ENCODE measurements around the gene KDM2B. TPM values are rescaled to one million over a fixed set of nuclear protein-coding genes. Genes with fewer than 3 reads are reported as not detected.
A peak's percentile ranks its signal among the peaks of the same experiment; 100 is the strongest.

KDM2B gene
- total RNA-seq, 8 experiments from 2014 or later = 20.6 to 42.8 (median 30.7) TPM

GRCh38 chr12:121530600-121531355, 50.0 kb downstream of the KDM2B start:
- Histone ChIP-seq H3K4me1 (replicated peaks in 1 of 2) (peaks cover 10 to 22% of the 10 kb centered on the region in 2 donors), H3K4me3 (no peak overlapping the region), H3K27ac (peak overlapping the region in 1 of 2 donors; percentile 51)
- WGBS, 10 experiments = 48 to 100% (median 80%) methylated on average over 1 to 5 of the region's 6 CpGs; no CpG with 5 or more reads in 3 of the 10 experiments
- in situ Hi-C loops (cut with MboI; ENCODE audit: low pct_unique_long_range_greater_than_20kb in 2 of 9, low sequenced_read_pairs in 9 of 9, unreplicated experiment in 9 of 9) = no loop called here
- peak; percentile 64 to 97 (median 88) for ATAC-seq (replicated peaks in 6 of 8)

GRCh38 chr12:121529184-121529583, 51.6 kb downstream of the KDM2B start:
- Histone ChIP-seq H3K4me1 (replicated peaks in 1 of 2) (peaks cover 9 to 20% of the 10 kb centered on the region in 2 donors), H3K4me3 (no peak overlapping the region), H3K27ac (no peak overlapping the region)
- 91 to 100% (median 97%) methylated on average over 1 to 5 of the region's 7 CpGs; no CpG with 5 or more reads in 3 of the 10 experiments for WGBS, 10 experiments
- in situ Hi-C loops (cut with MboI; ENCODE audit: low pct_unique_long_range_greater_than_20kb in 2 of 9, low sequenced_read_pairs in 9 of 9, unreplicated experiment in 9 of 9) = no loop called here
- ATAC-seq (replicated peaks in 6 of 8) = no peak

GRCh38 chr12:121525411-121525810, 55.4 kb downstream of the KDM2B start:
- H3K27ac ChIP-seq = no peak overlapping the region

GRCh38 chr12:121524196-121524916, 56.5 kb downstream of the KDM2B start:
- H3K4me3 ChIP-seq = no peak overlapping the region
- ATAC-seq (replicated peaks in 6 of 8) = peak in 5 of 8 experiments; percentile 81 to 88 (median 85)

More at GRCh38 chr12:121525411-121525810, 55.4 kb downstream of the KDM2B start:
- Histone ChIP-seq H3K4me3 (no peak overlapping the region), H3K4me1 (replicated peaks in 1 of 2) (peaks cover 19 to 25% of the 10 kb centered on the region in 2 donors)
- in situ Hi-C loops (cut with MboI; ENCODE audit: low pct_unique_long_range_greater_than_20kb in 2 of 9, low sequenced_read_pairs in 9 of 9, unreplicated experiment in 9 of 9) = no loop called here
- WGBS, 10 experiments = 89 to 100% (median 99%) methylated on average over 1 to 6 of the region's 8 CpGs; no CpG with 5 or more reads in 4 of the 10 experiments
- ATAC-seq (replicated peaks in 6 of 8) = no peak

GRCh38 chr12:121523741-121524140, 57.1 kb downstream of the KDM2B start:
- Histone ChIP-seq H3K4me3 (no peak overlapping the region), H3K4me1 (replicated peaks in 1 of 2) (peaks cover 19 to 23% of the 10 kb centered on the region in 2 donors), H3K27ac (peak overlapping the region in 1 of 2 donors; percentile 86)
- in situ Hi-C loops (cut with MboI; ENCODE audit: low pct_unique_long_range_greater_than_20kb in 2 of 9, low sequenced_read_pairs in 9 of 9, unreplicated experiment in 9 of 9) = no loop called here
- peak in 3 of 8 experiments; percentile 6 to 29 (median 9) for ATAC-seq (replicated peaks in 6 of 8)
- 62 to 91% (median 80%) methylated on average over 1 to 6 of the region's 16 CpGs; no CpG with 5 or more reads in 4 of the 10 experiments for WGBS, 10 experiments

More at GRCh38 chr12:121524196-121524916, 56.5 kb downstream of the KDM2B start:
- H3K27ac ChIP-seq = peak overlapping the region; percentile 73 to 86
- WGBS, 10 experiments = 41 to 100% (median 80%) methylated on average over 1 to 8 of the region's 16 CpGs; no CpG with 5 or more reads in 5 of the 10 experiments
- H3K4me1 ChIP-seq (replicated peaks in 1 of 2) = peaks cover 19 to 23% of the 10 kb centered on the region in 2 donors
- in situ Hi-C loops (cut with MboI; ENCODE audit: low pct_unique_long_range_greater_than_20kb in 2 of 9, low sequenced_read_pairs in 9 of 9, unreplicated experiment in 9 of 9) = no loop called here

- ATAC-seq (replicated peaks in 6 of 8) = peak in 2 of 8 experiments; percentile 16 to 36
- Histone ChIP-seq H3K4me1 (replicated peaks in 1 of 2) (peaks cover 19 to 23% of the 10 kb centered on the region in 2 donors), H3K4me3 (no peak overlapping the region), H3K27ac (peak overlapping the region in 1 of 2 donors; percentile 86)
- in situ Hi-C loops (cut with MboI; ENCODE audit: low pct_unique_long_range_greater_than_20kb in 2 of 9, low sequenced_read_pairs in 9 of 9, unreplicated experiment in 9 of 9) = no loop called here
- WGBS, 10 experiments = 66 to 100% (median 85%) methylated on average over 2 to 9 of the region's 11 CpGs; no CpG with 5 or more reads in 3 of the 10 experiments
These were observed 57.9 kb downstream of the KDM2B start for GRCh38 chr12:121522971-121523370.

GRCh38 chr12:121520586-121521086, 60.2 kb downstream of the KDM2B start:
- H3K4me1 ChIP-seq (replicated peaks in 1 of 2) = peaks cover 19 to 23% of the 10 kb centered on the region in 2 donors
- peak in 1 of 8 experiments; percentile 38 for ATAC-seq (replicated peaks in 6 of 8)
- WGBS, 10 experiments = 80 to 100% (median 93%) methylated on average over 1 to 3 of the region's 20 CpGs; no CpG with 5 or more reads in 7 of the 10 experiments
- in situ Hi-C loops (cut with MboI; ENCODE audit: low pct_unique_long_range_greater_than_20kb in 2 of 9, low sequenced_read_pairs in 9 of 9, unreplicated experiment in 9 of 9) = no loop called here
- H3K4me3 ChIP-seq = no peak overlapping the region
- H3K27ac ChIP-seq = no peak overlapping the region

- no peak overlapping the region for H3K27ac ChIP-seq
- no peak for ATAC-seq (replicated peaks in 6 of 8)
- 60 to 100% (median 92%) methylated on average over 1 to 10 of the region's 13 CpGs; no CpG with 5 or more reads in 4 of the 10 experiments for WGBS, 10 experiments
- no peak overlapping the region for H3K4me3 ChIP-seq
- H3K4me1 ChIP-seq (replicated peaks in 1 of 2) = peaks cover 19 to 22% of the 10 kb centered on the region in 2 donors
- in situ Hi-C loops (cut with MboI; ENCODE audit: low pct_unique_long_range_greater_than_20kb in 2 of 9, low sequenced_read_pairs in 9 of 9, unreplicated experiment in 9 of 9) = no loop called here
These were observed 60.7 kb downstream of the KDM2B start for GRCh38 chr12:121520119-121520518.

- H3K27ac ChIP-seq = no peak overlapping the region
- peaks cover 10 to 13% of the 10 kb centered on the region in 2 donors for H3K4me1 ChIP-seq (replicated peaks in 1 of 2)
- in situ Hi-C loops (cut with MboI; ENCODE audit: low pct_unique_long_range_greater_than_20kb in 2 of 9, low sequenced_read_pairs in 9 of 9, unreplicated experiment in 9 of 9) = no loop called here
- H3K4me3 ChIP-seq = no peak overlapping the region
- no peak for ATAC-seq (replicated peaks in 6 of 8)
These were observed 61.6 kb downstream of the KDM2B start for GRCh38 chr12:121519227-121519626.

- no peak overlapping the region for H3K27ac ChIP-seq
- ATAC-seq (replicated peaks in 6 of 8) = no peak
- in situ Hi-C loops (cut with MboI; ENCODE audit: low pct_unique_long_range_greater_than_20kb in 2 of 9, low sequenced_read_pairs in 9 of 9, unreplicated experiment in 9 of 9) = no loop called here
- peaks cover 5 to 11% of the 10 kb centered on the region in 2 donors for H3K4me1 ChIP-seq (replicated peaks in 1 of 2)
- 100% methylated on average over 4 of the region's 10 CpGs; no CpG with 5 or more reads in 9 of the 10 experiments for WGBS, 10 experiments
- H3K4me3 ChIP-seq = no peak overlapping the region
These were observed 62.2 kb downstream of the KDM2B start for GRCh38 chr12:121518656-121519055.

- Histone ChIP-seq H3K4me1 (replicated peaks in 1 of 2) (peaks cover 0 to 3% of the 10 kb centered on the region in 2 donors), H3K27ac (no peak overlapping the region), H3K4me3 (no peak overlapping the region)
- no peak for ATAC-seq (replicated peaks in 6 of 8)
- in situ Hi-C loops (cut with MboI; ENCODE audit: low pct_unique_long_range_greater_than_20kb in 2 of 9, low sequenced_read_pairs in 9 of 9, unreplicated experiment in 9 of 9) = no loop called here
- WGBS, 10 experiments = 50 to 94% (median 80%) methylated on average over 1 to 8 of the region's 10 CpGs
These were observed 64.3 kb downstream of the KDM2B start for GRCh38 chr12:121516437-121517011.

- peaks cover 0 to 3% of the 10 kb centered on the region in 2 donors for H3K4me1 ChIP-seq (replicated peaks in 1 of 2)
- H3K4me3 ChIP-seq = no peak overlapping the region
- H3K27ac ChIP-seq = no peak overlapping the region
- 80 to 100% (median 100%) methylated on average over 1 to 4 of the region's 7 CpGs; no CpG with 5 or more reads in 3 of the 10 experiments for WGBS, 10 experiments
- in situ Hi-C loops (cut with MboI; ENCODE audit: low pct_unique_long_range_greater_than_20kb in 2 of 9, low sequenced_read_pairs in 9 of 9, unreplicated experiment in 9 of 9) = no loop called here
- ATAC-seq (replicated peaks in 6 of 8) = no peak
These were observed 65.2 kb downstream of the KDM2B start for GRCh38 chr12:121515615-121516014.

Measured in motor neuron (in vitro differentiated cells).